ENCODE data around the gene OXTR.

OXTR gene

GRCh38 chr3:8778475-8778874 lies 9.1 kb upstream of the OXTR start:
- H3K4me1 ChIP-seq (ENCODE audit: control insufficient read depth, insufficient read depth, low read length) = no peaks in the 10 kb centered on the region
- no peak overlapping the region for H3K9ac ChIP-seq (ENCODE audit: low read length)
- H3K36me3 ChIP-seq (ENCODE audit: control insufficient read depth, insufficient read depth, low read length) = no peaks in the 10 kb centered on the region
- H3K27ac ChIP-seq (ENCODE audit: low read depth, low read length) = no peak overlapping the region
- no peak overlapping the region for H3K4me3 ChIP-seq (ENCODE audit: low read length)
- no peaks in the 10 kb centered on the region for H3K27me3 ChIP-seq (ENCODE audit: control insufficient read depth, insufficient read depth, low read length)

GRCh38 chr3:8777978-8778267 lies 8.5 kb upstream of the OXTR start:
- Histone ChIP-seq H3K27ac (ENCODE audit: low read depth, low read length) (no peak overlapping the region), H3K36me3 (ENCODE audit: control insufficient read depth, insufficient read depth, low read length) (no peaks in the 10 kb centered on the region), H3K4me3 (ENCODE audit: low read length) (no peak overlapping the region), H3K9ac (ENCODE audit: low read length) (no peak overlapping the region), H3K4me1 (ENCODE audit: control insufficient read depth, insufficient read depth, low read length) (no peaks in the 10 kb centered on the region), H3K27me3 (ENCODE audit: control insufficient read depth, insufficient read depth, low read length) (no peaks in the 10 kb centered on the region)

- no peaks in the 10 kb centered on the region for H3K4me1 ChIP-seq (ENCODE audit: control insufficient read depth, insufficient read depth, low read length)
- H3K27ac ChIP-seq (ENCODE audit: low read depth, low read length) = no peak overlapping the region
- no peak overlapping the region for H3K4me3 ChIP-seq (ENCODE audit: low read length)
- no peaks in the 10 kb centered on the region for H3K27me3 ChIP-seq (ENCODE audit: control insufficient read depth, insufficient read depth, low read length)
- no peaks in the 10 kb centered on the region for H3K36me3 ChIP-seq (ENCODE audit: control insufficient read depth, insufficient read depth, low read length)
- no peak overlapping the region for H3K9ac ChIP-seq (ENCODE audit: low read length)
These were observed 8.0 kb upstream of the OXTR start for GRCh38 chr3:8777201-8777977.

GRCh38 chr3:8776406-8776805 lies 7.0 kb upstream of the OXTR start:
- H3K9ac ChIP-seq (ENCODE audit: low read length) = no peak overlapping the region
- H3K4me3 ChIP-seq (ENCODE audit: low read length) = no peak overlapping the region
- no peak overlapping the region for H3K27ac ChIP-seq (ENCODE audit: low read depth, low read length)
- no peaks in the 10 kb centered on the region for H3K36me3 ChIP-seq (ENCODE audit: control insufficient read depth, insufficient read depth, low read length)
- H3K27me3 ChIP-seq (ENCODE audit: control insufficient read depth, insufficient read depth, low read length) = no peaks in the 10 kb centered on the region
- no peaks in the 10 kb centered on the region for H3K4me1 ChIP-seq (ENCODE audit: control insufficient read depth, insufficient read depth, low read length)

- Histone ChIP-seq H3K9ac (ENCODE audit: low read length) (no peak overlapping the region), H3K4me1 (ENCODE audit: control insufficient read depth, insufficient read depth, low read length) (no peaks in the 10 kb centered on the region), H3K27ac (ENCODE audit: low read depth, low read length) (no peak overlapping the region), H3K36me3 (ENCODE audit: control insufficient read depth, insufficient read depth, low read length) (no peaks in the 10 kb centered on the region), H3K27me3 (ENCODE audit: control insufficient read depth, insufficient read depth, low read length) (peaks cover 2% of the 10 kb centered on the region), H3K4me3 (ENCODE audit: low read length) (no peak overlapping the region)
These were observed 6.2 kb upstream of the OXTR start for GRCh38 chr3:8775602-8776001.

- no peak overlapping the region for H3K27ac ChIP-seq (ENCODE audit: low read depth, low read length)
- no peak overlapping the region for H3K4me3 ChIP-seq (ENCODE audit: low read length)
- no peaks in the 10 kb centered on the region for H3K4me1 ChIP-seq (ENCODE audit: control insufficient read depth, insufficient read depth, low read length)
These were observed 5.8 kb upstream of the OXTR start for GRCh38 chr3:8775181-8775580.

GRCh38 chr3:8773941-8774542 lies 4.6 kb upstream of the OXTR start:
- Histone ChIP-seq H3K4me3 (ENCODE audit: low read length) (no peak overlapping the region), H3K9ac (ENCODE audit: low read length) (no peak overlapping the region), H3K27ac (ENCODE audit: low read depth, low read length) (no peak overlapping the region), H3K4me1 (ENCODE audit: control insufficient read depth, insufficient read depth, low read length) (no peaks in the 10 kb centered on the region), H3K36me3 (ENCODE audit: control insufficient read depth, insufficient read depth, low read length) (no peaks in the 10 kb centered on the region), H3K27me3 (ENCODE audit: control insufficient read depth, insufficient read depth, low read length) (peaks cover 3% of the 10 kb centered on the region)

More at GRCh38 chr3:8775181-8775580, 5.8 kb upstream of the OXTR start:
- Histone ChIP-seq H3K36me3 (ENCODE audit: control insufficient read depth, insufficient read depth, low read length) (no peaks in the 10 kb centered on the region), H3K9ac (ENCODE audit: low read length) (no peak overlapping the region), H3K27me3 (ENCODE audit: control insufficient read depth, insufficient read depth, low read length) (peaks cover 3% of the 10 kb centered on the region)

GRCh38 chr3:8768364-8769087 lies 887 bp downstream of the OXTR start:
- H3K27ac ChIP-seq (ENCODE audit: low read depth, low read length) = no peak overlapping the region
- H3K27me3 ChIP-seq (ENCODE audit: control insufficient read depth, insufficient read depth, low read length) = peaks cover 19% of the 10 kb centered on the region
- no peaks in the 10 kb centered on the region for H3K4me1 ChIP-seq (ENCODE audit: control insufficient read depth, insufficient read depth, low read length)
- H3K4me3 ChIP-seq (ENCODE audit: low read length) = no peak overlapping the region
- no peaks in the 10 kb centered on the region for H3K36me3 ChIP-seq (ENCODE audit: control insufficient read depth, insufficient read depth, low read length)
- H3K9ac ChIP-seq (ENCODE audit: low read length) = no peak overlapping the region

GRCh38 chr3:8767667-8768363 lies 1.6 kb downstream of the OXTR start:
- Histone ChIP-seq H3K4me3 (ENCODE audit: low read length) (peak overlapping the region; percentile 13), H3K27me3 (ENCODE audit: control insufficient read depth, insufficient read depth, low read length) (peaks cover 19% of the 10 kb centered on the region), H3K4me1 (ENCODE audit: control insufficient read depth, insufficient read depth, low read length) (no peaks in the 10 kb centered on the region), H3K27ac (ENCODE audit: low read depth, low read length) (no peak overlapping the region), H3K9ac (ENCODE audit: low read length) (no peak overlapping the region), H3K36me3 (ENCODE audit: control insufficient read depth, insufficient read depth, low read length) (no peaks in the 10 kb centered on the region)

- Histone ChIP-seq H3K4me1 (ENCODE audit: control insufficient read depth, insufficient read depth, low read length) (no peaks in the 10 kb centered on the region), H3K9ac (ENCODE audit: low read length) (no peak overlapping the region), H3K36me3 (ENCODE audit: control insufficient read depth, insufficient read depth, low read length) (no peaks in the 10 kb centered on the region), H3K27ac (ENCODE audit: low read depth, low read length) (no peak overlapping the region), H3K27me3 (ENCODE audit: control insufficient read depth, insufficient read depth, low read length) (peaks cover 19% of the 10 kb centered on the region), H3K4me3 (ENCODE audit: low read length) (peak overlapping the region; percentile 13)
These were observed 2.2 kb downstream of the OXTR start for GRCh38 chr3:8767256-8767666.

- Histone ChIP-seq H3K4me3 (ENCODE audit: low read length) (no peak overlapping the region), H3K4me1 (ENCODE audit: control insufficient read depth, insufficient read depth, low read length) (no peaks in the 10 kb centered on the region), H3K9ac (ENCODE audit: low read length) (no peak overlapping the region), H3K27ac (ENCODE audit: low read depth, low read length) (no peak overlapping the region), H3K36me3 (ENCODE audit: control insufficient read depth, insufficient read depth, low read length) (no peaks in the 10 kb centered on the region), H3K27me3 (ENCODE audit: control insufficient read depth, insufficient read depth, low read length) (peaks cover 19% of the 10 kb centered on the region)
These were observed 3.3 kb downstream of the OXTR start for GRCh38 chr3:8766148-8766547.

GRCh38 chr3:8765528-8765927 lies 3.9 kb downstream of the OXTR start:
- no peak overlapping the region for H3K4me3 ChIP-seq (ENCODE audit: low read length)
- no peaks in the 10 kb centered on the region for H3K4me1 ChIP-seq (ENCODE audit: control insufficient read depth, insufficient read depth, low read length)
- peaks cover 16% of the 10 kb centered on the region for H3K27me3 ChIP-seq (ENCODE audit: control insufficient read depth, insufficient read depth, low read length)
- no peak overlapping the region for H3K9ac ChIP-seq (ENCODE audit: low read length)
- H3K36me3 ChIP-seq (ENCODE audit: control insufficient read depth, insufficient read depth, low read length) = no peaks in the 10 kb centered on the region
- H3K27ac ChIP-seq (ENCODE audit: low read depth, low read length) = no peak overlapping the region
